ENCODE results near the gene ADAMTSL1.

The ADAMTSL1 gene

GRCh38 chr9:18743421-18743820, 269.5 kb downstream of the ADAMTSL1 start:
- TF ChIP-seq CTCF (IDR thresholded peaks at IDR 0.05; ENCODE audit: insufficient read depth, low read length), result no peak
- TF ChIP-seq SPI1 (IDR thresholded peaks at IDR 0.05; ENCODE audit: borderline replicate concordance, low read depth), result no peak
- TF ChIP-seq, protein P1, sequence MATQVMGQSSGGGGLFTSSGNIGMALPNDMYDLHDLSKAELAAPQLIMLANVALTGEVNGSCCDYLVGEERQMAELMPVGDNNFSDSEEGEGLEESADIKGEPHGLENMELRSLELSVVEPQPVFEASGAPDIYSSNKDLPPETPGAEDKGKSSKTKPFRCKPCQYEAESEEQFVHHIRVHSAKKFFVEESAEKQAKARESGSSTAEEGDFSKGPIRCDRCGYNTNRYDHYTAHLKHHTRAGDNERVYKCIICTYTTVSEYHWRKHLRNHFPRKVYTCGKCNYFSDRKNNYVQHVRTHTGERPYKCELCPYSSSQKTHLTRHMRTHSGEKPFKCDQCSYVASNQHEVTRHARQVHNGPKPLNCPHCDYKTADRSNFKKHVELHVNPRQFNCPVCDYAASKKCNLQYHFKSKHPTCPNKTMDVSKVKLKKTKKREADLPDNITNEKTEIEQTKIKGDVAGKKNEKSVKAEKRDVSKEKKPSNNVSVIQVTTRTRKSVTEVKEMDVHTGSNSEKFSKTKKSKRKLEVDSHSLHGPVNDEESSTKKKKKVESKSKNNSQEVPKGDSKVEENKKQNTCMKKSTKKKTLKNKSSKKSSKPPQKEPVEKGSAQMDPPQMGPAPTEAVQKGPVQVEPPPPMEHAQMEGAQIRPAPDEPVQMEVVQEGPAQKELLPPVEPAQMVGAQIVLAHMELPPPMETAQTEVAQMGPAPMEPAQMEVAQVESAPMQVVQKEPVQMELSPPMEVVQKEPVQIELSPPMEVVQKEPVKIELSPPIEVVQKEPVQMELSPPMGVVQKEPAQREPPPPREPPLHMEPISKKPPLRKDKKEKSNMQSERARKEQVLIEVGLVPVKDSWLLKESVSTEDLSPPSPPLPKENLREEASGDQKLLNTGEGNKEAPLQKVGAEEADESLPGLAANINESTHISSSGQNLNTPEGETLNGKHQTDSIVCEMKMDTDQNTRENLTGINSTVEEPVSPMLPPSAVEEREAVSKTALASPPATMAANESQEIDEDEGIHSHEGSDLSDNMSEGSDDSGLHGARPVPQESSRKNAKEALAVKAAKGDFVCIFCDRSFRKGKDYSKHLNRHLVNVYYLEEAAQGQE (IDR thresholded peaks at IDR 0.05; ENCODE audit: insufficient replicate concordance, low read depth), result no peak
- TF ChIP-seq POLR2AphosphoS5 (IDR thresholded peaks at IDR 0.05; ENCODE audit: low read depth), result no peak
- no peak for TF ChIP-seq GABPA (IDR thresholded peaks at IDR 0.05; ENCODE audit: low read depth)
- Histone ChIP-seq H3K27me3 (ENCODE audit: insufficient read depth, poor library complexity, severe bottlenecking) (no peaks in the 10 kb centered on the region), H3K4me3 (replicated peaks; ENCODE audit: insufficient read depth, low read length) (no peak overlapping the region), H3K27ac (replicated peaks) (no peak overlapping the region)
- DNase-seq (ENCODE audit: low read depth in 1 of 2, low spot score in 1 of 2), result no peak

DNA sequence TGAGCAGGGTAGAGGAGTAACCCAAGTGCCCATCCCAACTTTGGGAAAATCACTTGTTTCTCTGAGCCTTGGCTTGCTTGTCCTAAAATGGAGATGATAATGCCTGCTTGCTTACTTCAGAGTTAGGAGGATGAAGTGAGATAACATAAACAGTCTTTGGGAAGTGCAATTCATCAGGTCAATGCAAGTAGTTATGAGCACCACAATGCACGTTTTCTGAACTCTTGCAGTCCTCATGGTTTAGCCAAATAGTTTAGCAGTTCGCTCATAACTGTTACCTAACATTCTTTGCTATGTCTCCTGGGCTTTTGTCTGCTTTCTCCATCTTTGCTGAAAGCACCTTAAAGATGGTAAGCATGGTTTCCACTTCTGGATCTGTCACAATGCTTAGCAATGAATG, 270.0 kb downstream of the ADAMTSL1 start:
- Histone ChIP-seq H3K27ac (replicated peaks) (no peak overlapping the region), H3K4me3 (replicated peaks; ENCODE audit: insufficient read depth, low read length) (no peak overlapping the region), H3K27me3 (ENCODE audit: insufficient read depth, poor library complexity, severe bottlenecking) (no peaks in the 10 kb centered on the region)
- DNase-seq (ENCODE audit: low read depth in 1 of 2, low spot score in 1 of 2), result no peak
- no peak for TF ChIP-seq GABPA (IDR thresholded peaks at IDR 0.05; ENCODE audit: low read depth)
- no peak for TF ChIP-seq SPI1 (IDR thresholded peaks at IDR 0.05; ENCODE audit: borderline replicate concordance, low read depth)
- TF ChIP-seq CTCF (IDR thresholded peaks at IDR 0.05; ENCODE audit: insufficient read depth, low read length), result no peak
- TF ChIP-seq, protein P1 (IDR thresholded peaks at IDR 0.05; ENCODE audit: insufficient replicate concordance, low read depth), result no peak
- TF ChIP-seq POLR2AphosphoS5 (IDR thresholded peaks at IDR 0.05; ENCODE audit: low read depth), result no peak

DNA sequence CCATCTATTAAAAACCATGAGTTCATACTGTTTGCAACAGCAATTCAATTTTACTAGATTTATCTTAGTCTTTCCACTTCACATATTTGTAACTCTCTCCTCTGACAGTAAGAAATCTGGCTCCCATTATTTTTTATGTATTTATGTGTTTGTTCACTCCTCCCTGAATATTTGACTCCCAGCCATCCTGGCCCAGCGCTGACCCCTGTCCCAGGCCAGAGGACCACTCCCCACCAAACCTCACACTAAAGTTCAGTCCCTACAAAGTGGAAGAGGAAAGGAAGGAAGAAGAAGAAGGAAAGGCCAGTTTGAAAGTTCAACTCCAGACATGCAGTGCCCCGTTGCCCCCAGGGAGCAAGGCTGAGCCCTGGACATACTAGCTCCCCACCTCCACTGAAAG, 271.8 kb downstream of the ADAMTSL1 start:
- no peak for DNase-seq (ENCODE audit: low read depth in 1 of 2, low spot score in 1 of 2)
- no peak for TF ChIP-seq CTCF (IDR thresholded peaks at IDR 0.05; ENCODE audit: insufficient read depth, low read length)
- no peak for TF ChIP-seq SPI1 (IDR thresholded peaks at IDR 0.05; ENCODE audit: borderline replicate concordance, low read depth)
- no peak for TF ChIP-seq POLR2AphosphoS5 (IDR thresholded peaks at IDR 0.05; ENCODE audit: low read depth)
- TF ChIP-seq GABPA (IDR thresholded peaks at IDR 0.05; ENCODE audit: low read depth), result no peak
- TF ChIP-seq, protein P1 (IDR thresholded peaks at IDR 0.05; ENCODE audit: insufficient replicate concordance, low read depth), result no peak
- H3K27me3 ChIP-seq (ENCODE audit: insufficient read depth, poor library complexity, severe bottlenecking), result no peaks in the 10 kb centered on the region
- no peak overlapping the region for H3K4me3 ChIP-seq (replicated peaks; ENCODE audit: insufficient read depth, low read length)
- no peak overlapping the region for H3K27ac ChIP-seq (replicated peaks)

Data from HL-60 (cell line).